ENCODE results near the gene CYP2W1.

- TF ChIP-seq EP300 (IDR thresholded peaks at IDR 0.05), result no peak
- TF ChIP-seq POLR2A (IDR thresholded peaks at IDR 0.05; ENCODE audit: low read length), result no peak
- TF ChIP-seq ZFP36 (IDR thresholded peaks at IDR 0.05; ENCODE audit: borderline replicate concordance, partially characterized antibody), result no peak
These were observed 5.5 kb downstream of the CYP2W1 start for GRCh38 chr7:988426-988911.
